Measurements from ENCODE around the gene BCAS3. TPM values are rescaled to one million over a fixed set of nuclear protein-coding genes. Genes with fewer than 3 reads are reported as not detected.

The BCAS3 gene
- total RNA-seq, 1 donor from 2014 or later: 15.2 TPM

DNA sequence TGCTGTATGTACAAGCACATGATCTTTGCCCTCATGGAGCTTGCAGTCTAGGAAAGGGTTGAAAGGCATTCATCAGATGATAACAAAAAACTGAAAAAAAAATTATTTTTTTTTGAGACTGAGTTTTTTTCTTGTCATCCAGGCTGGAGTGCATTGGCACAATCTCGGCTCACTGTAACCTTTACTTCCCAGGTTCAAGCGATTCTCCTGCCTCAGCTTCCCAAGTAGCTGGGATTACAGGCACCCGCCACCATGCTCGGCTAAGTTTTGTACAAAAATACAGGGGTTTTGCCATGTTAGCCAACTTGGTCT lies 38.7 kb upstream of the BCAS3 start:
- no peak overlapping the region for H3K4me3 ChIP-seq (ENCODE audit: low read depth, low read length)
- no peak for DNase-seq (ENCODE audit: low read depth)
- TF ChIP-seq CTCF (conservative IDR thresholded peaks at IDR 0.05; ENCODE audit: low read depth, low read length): no peak

- peak; percentile 57 for TF ChIP-seq CTCF (conservative IDR thresholded peaks at IDR 0.05; ENCODE audit: low read depth, low read length)
- DNase-seq (ENCODE audit: low read depth): no peak
- no peak overlapping the region for H3K4me3 ChIP-seq (ENCODE audit: low read depth, low read length)
These were observed 37.1 kb upstream of the BCAS3 start for GRCh38 chr17:60640503-60640902.

DNA sequence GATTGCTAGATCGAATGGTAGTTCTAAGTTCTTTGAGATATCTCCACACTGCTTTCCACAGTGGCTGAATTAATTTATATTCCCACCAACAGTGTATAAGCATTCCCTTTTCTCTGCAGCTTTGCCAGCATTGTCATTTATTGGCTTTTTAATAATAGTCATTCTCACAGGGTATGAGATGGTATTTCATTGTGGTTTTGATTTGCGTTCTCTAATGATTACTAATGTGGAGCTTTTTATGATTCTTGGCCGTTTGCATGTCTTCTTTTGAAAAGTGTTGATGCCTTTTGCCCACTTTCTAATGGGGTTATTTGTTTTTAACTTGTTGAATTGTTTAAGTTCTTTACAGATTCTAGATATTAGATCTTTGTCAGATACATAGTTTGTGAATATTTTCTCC lies 36.5 kb upstream of the BCAS3 start:
- no peak for DNase-seq (ENCODE audit: low read depth)
- H3K4me3 ChIP-seq (ENCODE audit: low read depth, low read length): no peak overlapping the region
- TF ChIP-seq CTCF (conservative IDR thresholded peaks at IDR 0.05; ENCODE audit: low read depth, low read length): no peak

- H3K4me3 ChIP-seq (ENCODE audit: low read depth, low read length): no peak overlapping the region
- peak; percentile 36 for DNase-seq (ENCODE audit: low read depth)
- TF ChIP-seq CTCF (conservative IDR thresholded peaks at IDR 0.05; ENCODE audit: low read depth, low read length): peak; percentile 52
These were observed 35.8 kb upstream of the BCAS3 start for GRCh38 chr17:60641810-60642220.

- DNase-seq (ENCODE audit: low read depth): no peak
- no peak for TF ChIP-seq CTCF (conservative IDR thresholded peaks at IDR 0.05; ENCODE audit: low read depth, low read length)
- H3K4me3 ChIP-seq (ENCODE audit: low read depth, low read length): no peak overlapping the region
These were observed 31.6 kb upstream of the BCAS3 start for GRCh38 chr17:60645918-60646523.

- H3K4me3 ChIP-seq (ENCODE audit: low read depth, low read length): no peak overlapping the region
- DNase-seq (ENCODE audit: low read depth): no peak
- TF ChIP-seq CTCF (conservative IDR thresholded peaks at IDR 0.05; ENCODE audit: low read depth, low read length): no peak
These were observed 30.9 kb upstream of the BCAS3 start for GRCh38 chr17:60646701-60647100.

DNA sequence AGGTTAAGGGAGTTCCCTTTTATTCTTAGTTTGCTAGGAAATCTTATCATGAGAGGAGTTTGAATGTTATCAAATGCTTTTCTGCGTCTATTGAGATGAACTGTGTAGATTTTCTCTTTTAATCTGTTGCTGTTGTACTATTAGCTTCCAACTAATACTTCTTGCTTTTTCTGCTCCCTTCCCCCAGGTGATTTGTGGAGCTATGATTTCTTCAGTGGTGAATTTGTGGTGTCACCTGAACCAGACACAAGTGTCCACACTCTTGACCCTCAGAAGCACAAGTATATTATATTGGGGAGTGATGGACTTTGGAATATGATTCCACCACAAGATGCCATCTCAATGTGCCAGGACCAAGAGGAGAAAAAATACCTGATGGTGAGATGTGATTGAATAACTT lies 29.9 kb upstream of the BCAS3 start:
- TF ChIP-seq CTCF (conservative IDR thresholded peaks at IDR 0.05; ENCODE audit: low read depth, low read length): no peak
- no peak for DNase-seq (ENCODE audit: low read depth)

More for the DNA sequence above, 29.9 kb upstream of the BCAS3 start:
- no peak overlapping the region for H3K4me3 ChIP-seq (ENCODE audit: low read depth, low read length)
